GM18868 (cell line): ENCODE data around the gene KRTAP1-5.
"Not testable (repeated sequence)": the region's sequence is repeated elsewhere in the genome, so short reads cannot be mapped to it uniquely, and the experiment has no call there.

Experiments used
- ATAC-seq: cut with Tn5 transposase; IDR thresholded peaks from one replicate; pipeline ENCODE4 v1.9.1; 2021; ENCODE audit warnings: mild to moderate bottlenecking, moderate library complexity; ENCODE audit not compliant: unreplicated experiment

KRTAP1-5 gene

GRCh38 chr17:41049110-41049509, 22.1 kb upstream of the KRTAP1-5 start:
- ATAC-seq, result no peak

GRCh38 chr17:41048441-41048840, 21.4 kb upstream of the KRTAP1-5 start:
- no peak for ATAC-seq

GRCh38 chr17:41046735-41047465, 19.9 kb upstream of the KRTAP1-5 start, which contains the start of gene KRTAP2-1:
Gene KRTAP2-1, minus strand, starts transcription at chr17:41047316. Its CDS starts 49 bp downstream, at chr17:41047267.
- not testable (repeated sequence) for ATAC-seq

- no peak for ATAC-seq
Observed at GRCh38 chr17:41042953-41043352, 15.9 kb upstream of the KRTAP1-5 start.

GRCh38 chr17:41040783-41041571, 14.0 kb upstream of the KRTAP1-5 start, which contains the start of gene KRTAP1-1:
Gene KRTAP1-1, minus strand, starts transcription at chr17:41041450. Its CDS starts 53 bp downstream, at chr17:41041397.
- ATAC-seq, result not testable (repeated sequence)

GRCh38 chr17:41037853-41038350, 10.9 kb upstream of the KRTAP1-5 start:
- ATAC-seq, result no peak

- ATAC-seq, result not testable (repeated sequence)
Observed at GRCh38 chr17:41034346-41034935, 7.4 kb upstream of the KRTAP1-5 start, which contains the start of gene KRTAP1-3. Gene KRTAP1-3, minus strand, starts transcription at chr17:41034874. Its CDS starts 53 bp downstream, at chr17:41034821.

GRCh38 chr17:41029633-41030245, 2.7 kb upstream of the KRTAP1-5 start, which contains the start of gene KRTAP1-4:
Gene KRTAP1-4, minus strand, starts transcription at chr17:41030195. Its CDS starts 117 bp downstream, at chr17:41030078.
- ATAC-seq, result no peak

GRCh38 chr17:41024697-41025096, 2.3 kb downstream of the KRTAP1-5 start:
- ATAC-seq, result no peak

GRCh38 chr17:41020336-41020735, 6.7 kb downstream of the KRTAP1-5 start:
- no peak for ATAC-seq

GRCh38 chr17:41019415-41019814, 7.6 kb downstream of the KRTAP1-5 start:
- no peak for ATAC-seq

GRCh38 chr17:41018541-41018940, 8.5 kb downstream of the KRTAP1-5 start:
- ATAC-seq, result no peak

GRCh38 chr17:41016578-41017215, 10.3 kb downstream of the KRTAP1-5 start:
- ATAC-seq, result no peak

- ATAC-seq, result no peak
Observed at GRCh38 chr17:41015454-41015853, 11.6 kb downstream of the KRTAP1-5 start.

GRCh38 chr17:41013606-41014005, 13.4 kb downstream of the KRTAP1-5 start:
- no peak for ATAC-seq

- no peak for ATAC-seq
Observed at GRCh38 chr17:41013181-41013580, 13.8 kb downstream of the KRTAP1-5 start.

GRCh38 chr17:41012326-41013120, 14.5 kb downstream of the KRTAP1-5 start:
- no peak for ATAC-seq

- ATAC-seq, result no peak
Observed at GRCh38 chr17:41010441-41010840, 16.6 kb downstream of the KRTAP1-5 start.

- ATAC-seq, result no peak
Observed at GRCh38 chr17:41009936-41010335, 17.1 kb downstream of the KRTAP1-5 start.
